ENCODE results near the gene AATK.

DNA sequence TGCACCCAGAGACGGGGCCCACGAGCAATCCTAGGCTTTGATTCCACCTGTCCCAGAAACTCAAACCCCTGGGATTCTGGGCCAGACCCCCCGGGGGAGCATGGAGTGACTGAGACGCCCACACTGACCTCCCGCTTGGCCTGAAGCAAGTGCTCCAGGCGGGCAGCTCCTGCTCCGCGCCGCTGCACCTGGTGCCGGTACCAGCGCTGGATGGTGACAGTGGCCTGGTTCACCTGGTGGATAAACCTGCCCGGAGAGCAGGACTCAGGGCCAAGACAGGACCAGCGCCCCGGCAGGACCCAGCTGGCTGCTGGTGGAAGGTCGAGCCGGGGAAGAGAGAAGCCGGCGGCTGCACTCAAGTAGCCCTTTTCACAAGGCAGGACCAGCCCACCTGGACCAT, 34.2 kb upstream of the AATK start:
- TF ChIP-seq, protein P1, sequence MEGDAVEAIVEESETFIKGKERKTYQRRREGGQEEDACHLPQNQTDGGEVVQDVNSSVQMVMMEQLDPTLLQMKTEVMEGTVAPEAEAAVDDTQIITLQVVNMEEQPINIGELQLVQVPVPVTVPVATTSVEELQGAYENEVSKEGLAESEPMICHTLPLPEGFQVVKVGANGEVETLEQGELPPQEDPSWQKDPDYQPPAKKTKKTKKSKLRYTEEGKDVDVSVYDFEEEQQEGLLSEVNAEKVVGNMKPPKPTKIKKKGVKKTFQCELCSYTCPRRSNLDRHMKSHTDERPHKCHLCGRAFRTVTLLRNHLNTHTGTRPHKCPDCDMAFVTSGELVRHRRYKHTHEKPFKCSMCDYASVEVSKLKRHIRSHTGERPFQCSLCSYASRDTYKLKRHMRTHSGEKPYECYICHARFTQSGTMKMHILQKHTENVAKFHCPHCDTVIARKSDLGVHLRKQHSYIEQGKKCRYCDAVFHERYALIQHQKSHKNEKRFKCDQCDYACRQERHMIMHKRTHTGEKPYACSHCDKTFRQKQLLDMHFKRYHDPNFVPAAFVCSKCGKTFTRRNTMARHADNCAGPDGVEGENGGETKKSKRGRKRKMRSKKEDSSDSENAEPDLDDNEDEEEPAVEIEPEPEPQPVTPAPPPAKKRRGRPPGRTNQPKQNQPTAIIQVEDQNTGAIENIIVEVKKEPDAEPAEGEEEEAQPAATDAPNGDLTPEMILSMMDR (IDR thresholded peaks at IDR 0.05) = no peak
- TF ChIP-seq BHLHE40 (IDR thresholded peaks at IDR 0.05; ENCODE audit: low read depth, low read length) = no peak
- no peak for TF ChIP-seq HOXB13 (CRISPR knock-in tag; IDR thresholded peaks at IDR 0.05; ENCODE audit: low read depth)
- TF ChIP-seq, protein P2, sequence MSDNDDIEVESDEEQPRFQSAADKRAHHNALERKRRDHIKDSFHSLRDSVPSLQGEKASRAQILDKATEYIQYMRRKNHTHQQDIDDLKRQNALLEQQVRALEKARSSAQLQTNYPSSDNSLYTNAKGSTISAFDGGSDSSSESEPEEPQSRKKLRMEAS (IDR thresholded peaks at IDR 0.05) = no peak
- TF ChIP-seq, protein P3, sequence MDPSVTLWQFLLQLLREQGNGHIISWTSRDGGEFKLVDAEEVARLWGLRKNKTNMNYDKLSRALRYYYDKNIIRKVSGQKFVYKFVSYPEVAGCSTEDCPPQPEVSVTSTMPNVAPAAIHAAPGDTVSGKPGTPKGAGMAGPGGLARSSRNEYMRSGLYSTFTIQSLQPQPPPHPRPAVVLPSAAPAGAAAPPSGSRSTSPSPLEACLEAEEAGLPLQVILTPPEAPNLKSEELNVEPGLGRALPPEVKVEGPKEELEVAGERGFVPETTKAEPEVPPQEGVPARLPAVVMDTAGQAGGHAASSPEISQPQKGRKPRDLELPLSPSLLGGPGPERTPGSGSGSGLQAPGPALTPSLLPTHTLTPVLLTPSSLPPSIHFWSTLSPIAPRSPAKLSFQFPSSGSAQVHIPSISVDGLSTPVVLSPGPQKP (IDR thresholded peaks at IDR 0.05; ENCODE audit: low read depth, low read length) = no peak
- no peak for TF ChIP-seq MYC (IDR thresholded peaks at IDR 0.05; ENCODE audit: borderline replicate concordance, low read length)

Data from A549 (cell line).